Keratinocyte (primary cell): Measurements from ENCODE around the gene GDPD5. TPM values are rescaled to one million over a fixed set of nuclear protein-coding genes. Genes with fewer than 3 reads are reported as not detected.

Source experiments
- DNase-seq: peaks from one replicate; pipeline ENCODE4 v3.0.0-alpha.2; 2011; ENCODE audit warnings: low read depth, missing footprints, low spot score
- FAIRE-seq: peaks from 2 replicates; lab custom pipeline; 2011; peaks lifted over from hg19 to GRCh38; lab: Jason Lieb, UNC
- H2AFZ ChIP-seq: 2 replicates; pipeline ENCODE4 v1.6.0; 2012; ENCODE audit warnings: low read length, control low read depth, inconsistent platforms; ENCODE audit not compliant: control insufficient read depth
- H3K27ac ChIP-seq: 2 replicates; pipeline ENCODE4 v1.5.1; 2011; ENCODE audit warnings: low read length; ENCODE audit not compliant: control insufficient read depth, insufficient read depth
- H3K27me3 ChIP-seq: 3 replicates; pipeline ENCODE4 v1.6.0; 2011; ENCODE audit warnings: low read length; ENCODE audit not compliant: control insufficient read depth, insufficient read depth; ENCODE audit errors: extremely low read depth
- H3K36me3 ChIP-seq, 2 experiments: 2 replicates in 1 of 2; 3 replicates in 1 of 2; pipeline ENCODE4 v1.5.1; 2011; ENCODE audit warnings: low read length in 2 of 2, mild to moderate bottlenecking in 1 of 2; ENCODE audit not compliant: control insufficient read depth in 2 of 2, insufficient read depth in 2 of 2; ENCODE audit errors: extremely low read depth in 1 of 2
- H3K4me1 ChIP-seq: 3 replicates; pipeline ENCODE4 v1.5.1; 2011; ENCODE audit warnings: low read length; ENCODE audit not compliant: control insufficient read depth, insufficient read depth; ENCODE audit errors: extremely low read depth
- H3K4me2 ChIP-seq: 3 replicates; pipeline ENCODE4 v1.6.0; 2011; ENCODE audit warnings: low read depth, low read length; ENCODE audit not compliant: control insufficient read depth, insufficient read depth; ENCODE audit errors: extremely low read depth
- H3K4me3 ChIP-seq, 3 experiments: fragments of 200-600 bp in 1 of 3; sonication (generic) in 1 of 3; 2 replicates in 2 of 3; 3 replicates in 1 of 3; pipeline ENCODE4 v1.5.1; 2011 to 2016; ENCODE audit warnings: low read length in 3 of 3, mild to moderate bottlenecking in 3 of 3, control low read depth in 2 of 3, inconsistent platforms in 1 of 3, low read depth in 1 of 3, mixed read lengths in 1 of 3, mixed run types in 1 of 3, moderate library complexity in 1 of 3; ENCODE audit not compliant: control insufficient read depth in 2 of 3, insufficient read depth in 2 of 3; ENCODE audit errors: extremely low read depth in 1 of 3
- H3K79me2 ChIP-seq: 2 replicates; pipeline ENCODE4 v1.6.0; 2012; ENCODE audit warnings: low read length; ENCODE audit not compliant: control insufficient read depth, insufficient read depth
- H3K9ac ChIP-seq: 3 replicates; pipeline ENCODE4 v1.6.0; 2011; ENCODE audit warnings: low read length; ENCODE audit not compliant: control insufficient read depth, insufficient read depth; ENCODE audit errors: extremely low read depth
- H3K9me1 ChIP-seq: 3 replicates; pipeline ENCODE4 v1.6.0; 2011; ENCODE audit warnings: low read length; ENCODE audit not compliant: control insufficient read depth, insufficient read depth; ENCODE audit errors: extremely low read depth
- H3K9me3 ChIP-seq: 2 replicates; pipeline ENCODE4 v1.5.1; 2012; ENCODE audit warnings: low read depth, low read length; ENCODE audit not compliant: control insufficient read depth
- H4K20me1 ChIP-seq: 3 replicates; pipeline ENCODE4 v1.6.0; 2011; ENCODE audit warnings: low read length; ENCODE audit not compliant: control insufficient read depth, insufficient read depth; ENCODE audit errors: extremely low read depth
- CTCF ChIP-seq, 3 experiments: IDR thresholded peaks in 1 of 3; conservative IDR thresholded peaks in 1 of 3; optimal IDR thresholded peaks in 1 of 3; 2 replicates in 2 of 3; 3 replicates in 1 of 3; pipeline versions ENCODE3 to v1.5.1; 2011; ENCODE audit warnings: low read length in 3 of 3, mild to moderate bottlenecking in 3 of 3, moderate library complexity in 2 of 3, control low read depth in 1 of 3, inconsistent platforms in 1 of 3; ENCODE audit not compliant: insufficient read depth in 2 of 3; ENCODE audit errors: extremely low read depth in 1 of 3
- EZH2 ChIP-seq: IDR thresholded peaks from one replicate; pipeline ENCODE4 v1.6.1; 2012; ENCODE audit warnings: inconsistent platforms, mild to moderate bottlenecking, low read length, moderate library complexity
- dilution Hi-C: fragments of 300-500 bp; cut with MboI; formaldehyde crosslinking; loops from one replicate; pipeline ENCODE4 v1.7.0; 2020; ENCODE audit warnings: low sequenced_read_pairs; ENCODE audit not compliant: extremely low pct_ligation_motif_present
- polyA plus RNA-seq, 5 experiments: library from polyadenylated mRNA; depleted of rRNA in 3 of 5; stranded (reverse) in 3 of 5; stranded (forward) in 1 of 5; unstranded in 1 of 5; fragments of >200 nt; gene quantifications; 1 replicate in 1 of 5; 2 replicates in 3 of 5; 3 replicates in 1 of 5; pipeline versions ENCODE4 v1.2.1 to v1.2.3, GENCODE V29; 2011 to 2012; ENCODE audit warnings: missing spikeins in 2 of 5, low read depth in 1 of 5, low replicate concordance in 1 of 5

GDPD5 gene
- polyA plus RNA-seq, 1 donor (not counting 4 experiments of a cell fraction or from before 2014, with no cell fraction given), result 2.1 TPM

DNA sequence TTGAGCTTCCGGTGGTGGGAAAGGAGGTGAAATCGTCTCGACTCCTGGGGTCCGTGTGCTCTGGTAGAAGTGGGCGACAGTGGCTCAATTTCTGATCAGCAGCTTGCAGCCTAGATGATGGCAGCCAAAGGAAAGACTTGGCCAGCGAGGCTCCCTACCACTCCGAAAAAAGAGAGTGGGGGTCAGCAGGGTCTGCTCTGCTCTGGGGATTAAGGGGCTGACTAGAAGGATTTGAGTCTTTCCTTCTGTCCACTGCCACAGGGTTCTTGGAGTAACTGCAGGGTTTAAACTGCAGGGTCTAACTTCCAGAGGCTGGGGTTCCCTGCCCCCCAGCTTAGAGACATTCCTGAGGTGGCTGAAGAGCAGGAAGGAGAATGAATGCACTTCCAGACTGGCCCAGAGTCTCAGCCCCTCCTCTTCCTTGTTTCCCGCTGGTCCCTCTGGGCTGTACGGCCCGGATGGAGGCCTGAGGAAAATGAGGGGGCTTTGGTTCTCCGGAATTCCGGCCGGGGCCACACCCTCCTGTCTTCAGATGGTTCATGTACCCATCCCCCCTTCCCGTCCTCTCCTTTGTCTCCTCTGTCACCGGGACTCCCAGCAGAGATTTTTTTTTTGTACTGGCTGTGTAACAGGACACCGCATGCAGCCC is 37.2 kb upstream of the GDPD5 start:
- no peak for FAIRE-seq
- dilution Hi-C loops, result no loop called here
- TF ChIP-seq CTCF (optimal IDR thresholded peaks at IDR 0.05 in 1 of 3, IDR thresholded peaks at IDR 0.05 in 1 of 3, conservative IDR thresholded peaks at IDR 0.05 in 1 of 3; ENCODE audit: extremely low read depth in 1 of 3, insufficient read depth in 2 of 3, low read length in 3 of 3) (no peak), EZH2 (no peak)
- H4K20me1 ChIP-seq, result peaks cover 20% of the 10 kb centered on the region
- no peaks in the 10 kb centered on the region for H3K9me3 ChIP-seq
- peak overlapping the region; percentile 90 for H3K9ac ChIP-seq
- peak overlapping the region; percentile 87 for H3K27ac ChIP-seq
- no peaks in the 10 kb centered on the region for H3K27me3 ChIP-seq
- H3K4me2 ChIP-seq, result peak overlapping the region; percentile 95
- no peak for DNase-seq
- H3K36me3 ChIP-seq, result peaks cover 15 to 26% of the 10 kb centered on the region in 2 experiments
- peaks cover 57% of the 10 kb centered on the region for H3K79me2 ChIP-seq
- H3K4me1 ChIP-seq, result peaks cover 49% of the 10 kb centered on the region
- H2AFZ ChIP-seq, result no peak overlapping the region
- peaks cover 4% of the 10 kb centered on the region for H3K9me1 ChIP-seq
- peak overlapping the region; percentile 77 to 97 (median 82) for H3K4me3 ChIP-seq

GRCh38 chr11:75562048-75562835 is 36.5 kb upstream of the GDPD5 start, which contains the start of gene SERPINH1:
SERPINH1 (plus strand) TSS chr11:75562253; CDS start chr11:75566350, 4,097 bp downstream.
- peak within 1 kb of the TSS; percentile 77 to 97 (median 82) for H3K4me3 ChIP-seq
- peak within 1 kb of the TSS; percentile 57 for H2AFZ ChIP-seq
- peak within 1 kb of the TSS; percentile 87 for H3K27ac ChIP-seq
- H3K36me3 ChIP-seq, result peaks cover 10 to 20% of the 10 kb centered on the region in 2 experiments
- H3K79me2 ChIP-seq, result peaks cover 50% of the 10 kb centered on the region
- dilution Hi-C loops, result no loop called here
- DNase-seq (no peak), FAIRE-seq (peak; percentile 55)
- peaks cover 4% of the 10 kb centered on the region for H3K9me1 ChIP-seq
- TF ChIP-seq CTCF (optimal IDR thresholded peaks at IDR 0.05 in 1 of 3, IDR thresholded peaks at IDR 0.05 in 1 of 3, conservative IDR thresholded peaks at IDR 0.05 in 1 of 3; ENCODE audit: extremely low read depth in 1 of 3, insufficient read depth in 2 of 3, low read length in 3 of 3) (no peak), EZH2 (no peak)
- H4K20me1 ChIP-seq, result peaks cover 13% of the 10 kb centered on the region
- H3K4me1 ChIP-seq, result peaks cover 56% of the 10 kb centered on the region
- H3K9me3 ChIP-seq, result no peaks in the 10 kb centered on the region
- peak within 1 kb of the TSS; percentile 90 for H3K9ac ChIP-seq
- peak within 1 kb of the TSS; percentile 95 for H3K4me2 ChIP-seq
- no peaks in the 10 kb centered on the region for H3K27me3 ChIP-seq
